GM03348 (cell line): ENCODE data around the gene MCC.

Experiments
- DNase-seq: peaks from one replicate; pipeline ENCODE4 v3.0.0; 2012; ENCODE audit warnings: low spot score

Gene MCC

DNA sequence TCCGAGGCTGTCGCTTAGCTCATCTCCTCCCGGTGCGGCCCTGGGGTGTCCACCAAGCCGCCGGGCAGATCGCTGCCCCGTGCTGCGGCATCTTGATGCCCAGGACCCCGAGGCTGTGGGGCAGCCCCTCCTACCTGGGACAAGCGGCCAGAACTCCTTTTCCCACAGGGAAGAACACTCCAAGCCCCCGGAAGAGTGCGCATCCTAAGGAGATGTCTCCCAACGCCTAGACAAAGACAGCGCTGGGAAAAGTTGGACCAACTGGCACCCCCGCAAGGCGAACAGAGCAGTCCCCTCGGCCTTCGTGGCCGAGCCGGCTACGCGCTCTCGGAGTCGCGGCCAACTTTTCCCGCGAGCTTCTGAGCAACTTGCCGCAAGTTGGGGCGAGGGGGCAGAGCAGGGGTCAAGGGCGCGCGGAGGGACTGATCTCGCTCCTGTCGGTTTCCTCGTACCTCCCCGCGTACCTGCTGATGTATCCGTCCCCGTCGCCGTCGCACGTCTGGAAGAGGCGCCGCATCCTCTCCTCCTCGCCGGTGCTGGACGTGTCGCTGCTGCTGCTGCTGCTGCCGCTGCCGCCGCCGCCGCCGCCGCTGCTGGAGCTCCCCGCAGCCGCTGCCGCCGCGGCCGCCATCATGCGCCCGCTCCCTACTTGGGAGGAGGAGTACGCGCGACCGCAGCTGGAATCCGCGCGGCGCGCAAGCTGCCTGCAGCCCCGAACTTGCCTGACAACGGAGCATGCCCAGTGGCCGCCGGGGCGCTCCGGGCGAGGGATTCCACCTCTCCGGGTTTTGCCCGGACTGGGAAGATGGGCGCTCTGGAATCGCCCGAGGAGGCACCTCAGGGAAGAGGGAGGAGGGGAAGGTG lies at the start of gene MCC:
Gene MCC (minus strand): TSS at position 673 of the 864 bp plus-strand sequence.
- peak; percentile 97 for DNase-seq

DNA sequence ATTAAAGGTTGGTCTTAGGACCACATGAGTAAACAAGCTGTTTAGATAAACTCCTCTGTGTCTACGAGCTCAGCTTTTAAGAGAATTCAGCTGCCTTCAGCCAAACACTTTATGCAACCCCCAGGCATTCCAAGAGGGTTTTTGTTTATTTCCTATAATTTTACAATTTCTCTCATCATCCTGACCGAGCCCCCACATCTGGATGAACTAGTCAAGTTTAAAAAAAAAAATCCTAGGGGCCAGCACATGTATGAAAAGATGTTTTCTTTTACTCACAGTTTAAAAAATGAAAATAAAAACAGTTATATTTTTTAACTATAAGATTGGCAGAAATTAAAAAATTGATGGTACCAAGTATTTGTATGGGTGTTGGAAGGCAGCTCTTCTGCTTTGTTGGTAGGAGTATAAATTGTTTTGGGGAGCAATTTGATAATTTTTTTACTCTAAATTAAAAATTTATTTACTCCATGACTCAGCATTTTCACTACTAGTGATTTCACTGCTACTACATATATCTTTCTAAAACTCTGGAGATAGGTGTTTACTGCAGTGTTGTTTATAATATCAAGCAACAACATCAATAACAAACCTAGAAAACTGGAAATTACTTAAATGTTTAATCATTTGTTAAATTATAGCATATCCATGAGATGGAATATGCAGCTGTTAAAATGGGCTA lies 43.4 kb upstream of the MCC start:
- DNase-seq: no peak

DNA sequence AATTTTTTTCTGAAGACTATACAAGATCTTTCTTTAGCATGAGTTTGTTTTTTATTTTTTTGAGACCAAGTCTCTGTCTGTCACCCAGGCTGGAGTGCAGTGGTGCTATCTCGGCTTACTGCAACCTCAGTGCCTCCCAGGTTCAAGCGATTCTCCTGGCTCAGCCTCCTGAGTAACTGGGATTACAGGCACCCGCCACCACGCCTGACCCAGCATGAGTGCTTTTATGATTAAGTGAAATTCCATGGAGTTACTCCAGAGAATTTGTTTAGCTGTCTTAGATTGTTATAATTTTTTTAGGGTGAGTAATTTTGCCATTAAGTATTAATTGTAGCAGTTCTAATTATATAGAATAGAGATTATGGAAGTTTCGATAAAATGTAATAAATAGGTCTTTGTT lies 39.5 kb upstream of the MCC start:
- no peak for DNase-seq

DNA sequence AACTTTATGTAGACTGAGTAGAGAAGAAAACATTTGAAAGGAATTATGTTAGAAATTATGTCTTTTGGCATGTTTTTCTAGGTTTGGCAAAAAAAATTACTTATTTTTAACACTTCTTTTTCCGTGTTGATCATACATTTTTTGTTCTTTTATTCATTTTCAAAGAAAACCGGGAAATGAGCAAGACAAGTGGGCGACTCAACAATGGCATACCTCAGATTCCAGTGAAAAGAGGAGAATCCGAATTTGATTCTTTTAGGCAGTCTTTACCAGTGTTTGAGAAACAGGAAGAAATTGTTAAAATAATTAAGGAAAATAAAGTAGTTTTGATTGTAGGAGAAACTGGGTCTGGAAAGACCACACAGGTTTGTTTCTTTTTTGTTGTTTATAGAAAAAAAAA lies 38.2 kb upstream of the MCC start:
- peak; percentile 19 for DNase-seq

DNA sequence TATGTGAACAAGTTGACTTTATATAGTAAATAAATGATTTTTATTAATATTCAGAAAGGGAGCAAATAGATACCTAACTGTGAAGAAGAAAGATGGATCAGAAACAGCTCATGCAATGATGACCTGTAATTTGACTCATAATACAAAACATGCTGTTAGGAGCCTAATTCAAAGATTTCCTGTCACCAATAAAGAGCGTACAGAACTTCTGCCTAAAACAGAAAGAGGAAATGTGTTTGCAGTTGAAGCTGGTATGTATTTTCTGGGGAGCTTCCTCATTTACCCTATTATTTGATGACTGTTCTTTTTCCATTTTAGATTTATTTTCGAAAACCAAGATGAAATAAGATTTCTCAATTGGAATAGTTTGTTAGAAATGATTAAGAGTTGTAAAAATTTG lies 36.7 kb upstream of the MCC start:
- DNase-seq: no peak

DNA sequence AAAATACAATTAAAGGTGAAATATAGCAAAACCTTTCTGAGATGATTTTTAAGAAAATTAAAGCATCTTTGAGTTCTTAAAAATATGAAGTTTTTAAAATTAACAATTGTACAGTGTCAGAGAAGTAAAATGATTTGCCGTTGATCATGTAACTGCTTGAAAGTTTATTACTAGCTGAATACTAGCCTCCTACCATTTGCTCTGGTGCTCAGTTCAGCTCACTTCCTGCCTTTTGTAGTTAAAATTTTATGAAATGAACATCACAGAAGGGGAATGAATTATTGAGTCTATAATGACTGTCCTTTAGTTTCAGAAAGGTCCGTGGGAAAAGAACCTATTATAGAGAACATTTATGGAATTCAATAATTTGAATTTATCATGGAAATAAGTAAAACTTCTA lies 34.9 kb upstream of the MCC start:
- DNase-seq: no peak

DNA sequence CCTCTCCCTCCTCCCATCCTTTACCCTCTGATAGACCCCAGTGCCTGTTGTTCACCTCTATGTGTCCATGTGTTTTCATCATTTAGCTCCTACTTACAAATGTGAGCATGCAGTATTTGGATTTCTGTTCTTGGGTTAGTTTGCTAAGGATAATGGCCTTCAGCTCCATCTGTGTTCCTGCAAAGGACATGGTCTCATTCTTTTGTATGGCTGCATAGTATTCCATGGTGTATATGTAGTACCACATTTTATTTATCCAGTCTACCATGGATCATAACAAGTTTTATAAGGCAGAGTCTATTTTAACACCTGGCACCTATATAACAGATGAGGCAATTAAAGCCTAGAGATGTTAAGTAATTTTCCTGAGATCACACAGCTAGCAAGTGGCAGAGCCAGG lies 32.6 kb upstream of the MCC start:
- DNase-seq: no peak

DNA sequence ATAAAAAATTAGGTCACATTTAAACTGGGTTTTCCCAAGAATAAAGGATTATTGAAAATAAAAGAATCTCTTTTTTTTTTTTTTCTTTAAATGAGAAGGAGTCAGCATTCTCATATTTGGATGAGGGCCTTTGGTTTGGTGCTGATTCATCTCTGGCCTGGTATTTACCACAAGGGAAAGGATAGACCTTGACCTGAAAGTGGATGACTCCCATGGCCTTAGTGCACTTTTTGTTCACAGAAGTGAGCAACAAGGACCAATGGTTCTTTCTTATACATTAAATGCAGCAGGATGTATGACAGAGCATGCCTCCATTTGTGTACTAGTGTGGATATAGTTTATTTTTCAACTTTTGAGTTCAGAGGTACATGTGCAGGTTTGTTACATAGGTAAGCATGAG lies 32.2 kb upstream of the MCC start:
- DNase-seq: peak; percentile 42

DNA sequence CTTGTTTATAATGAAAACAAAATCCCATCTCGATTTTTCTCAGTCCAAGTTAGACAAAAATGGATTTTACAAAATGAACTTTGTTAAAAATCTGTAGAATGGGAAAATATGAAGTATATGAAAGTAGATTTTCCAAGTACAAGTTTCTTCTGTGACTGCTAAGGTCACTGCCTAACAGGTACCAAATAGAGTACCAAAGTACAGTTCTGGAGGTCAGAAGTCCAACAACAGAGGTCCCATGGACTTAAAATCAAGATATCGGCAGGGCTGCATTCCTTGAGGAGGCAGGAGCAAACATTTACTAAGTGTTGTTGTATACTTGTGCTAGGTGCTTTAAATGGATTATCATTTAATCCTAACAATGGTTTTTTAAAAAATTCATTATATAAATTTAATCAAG lies 31.2 kb upstream of the MCC start:
- no peak for DNase-seq

DNA sequence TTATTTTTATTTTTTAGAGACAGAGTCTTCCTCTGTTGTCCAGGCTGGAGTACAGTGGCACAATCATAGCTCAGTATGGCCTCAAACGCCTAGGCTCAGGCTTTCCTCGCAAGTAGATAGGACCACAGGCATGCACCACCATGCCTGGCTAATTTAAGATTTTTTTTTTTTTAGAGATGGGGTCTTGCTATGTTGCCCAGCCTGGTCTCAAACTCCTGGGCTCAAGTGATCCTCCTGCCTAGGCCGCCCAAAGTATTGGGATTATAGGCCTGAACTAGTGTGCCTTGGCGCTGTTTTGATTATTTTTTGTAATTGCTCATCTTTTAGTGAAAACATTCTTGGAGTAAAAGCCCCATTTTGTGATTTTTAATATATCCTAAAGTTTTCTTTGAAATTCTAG lies 30.6 kb upstream of the MCC start:
- DNase-seq: no peak

DNA sequence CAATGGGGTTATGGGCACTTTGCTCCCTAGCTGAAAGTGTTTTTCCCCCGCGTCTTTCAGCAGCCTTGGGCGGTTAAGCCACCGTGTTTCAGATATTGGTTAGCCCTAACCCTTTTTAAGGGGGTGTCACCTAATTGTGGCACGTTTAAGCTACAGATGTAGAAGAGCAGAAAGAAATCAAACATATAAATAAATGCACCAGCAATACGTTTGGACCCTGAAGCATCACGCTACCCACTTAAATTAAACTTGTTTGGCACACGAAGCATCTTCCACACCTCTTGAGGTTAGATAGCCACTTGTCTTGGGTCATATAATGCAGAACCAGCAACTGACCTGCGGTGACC lies 26.0 kb upstream of the MCC start:
- DNase-seq: no peak

DNA sequence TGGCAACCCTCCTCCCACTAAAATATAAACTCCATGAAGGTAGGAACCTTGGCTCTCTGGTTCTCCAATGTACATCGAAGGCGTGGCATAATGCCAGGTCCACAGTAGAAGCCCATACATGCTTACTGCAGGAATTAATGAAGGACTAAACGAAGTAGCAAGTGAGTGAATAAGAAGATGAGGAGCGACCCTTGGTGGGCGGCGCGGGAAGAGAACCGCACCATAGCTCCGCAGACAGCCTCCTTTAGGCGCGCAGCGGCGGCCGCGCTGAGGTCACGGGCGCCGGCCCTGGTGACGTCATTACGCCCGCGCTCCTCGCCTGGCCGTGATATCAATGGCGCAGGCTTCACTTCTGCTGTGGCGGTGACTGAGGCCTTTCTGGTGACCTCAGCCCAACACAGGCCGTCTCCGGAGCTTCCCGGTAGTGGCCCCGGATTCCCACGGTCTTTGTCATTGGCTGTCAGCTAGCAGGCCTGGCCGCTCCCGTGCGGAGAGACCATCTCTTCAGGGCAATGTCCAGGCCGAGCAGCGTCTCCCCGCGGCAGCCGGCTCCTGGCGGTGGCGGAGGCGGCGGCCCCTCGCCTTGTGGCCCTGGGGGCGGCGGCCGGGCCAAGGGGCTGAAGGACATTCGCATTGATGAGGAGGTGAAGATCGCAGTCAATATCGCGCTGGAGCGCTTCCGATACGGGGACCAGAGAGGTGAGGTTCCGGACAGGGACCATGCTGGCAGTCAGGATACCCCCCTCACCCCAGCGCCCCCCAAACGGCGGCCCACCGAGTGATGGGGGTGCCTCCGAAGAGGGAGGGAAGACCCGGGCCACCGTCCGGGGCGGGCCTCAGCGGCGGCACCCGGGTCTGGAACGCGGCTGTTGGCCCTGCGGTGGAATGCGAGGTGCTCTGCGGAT lies 25.4 kb upstream of the MCC start, which contains the start of gene YTHDC2:
Gene YTHDC2 (plus strand): TSS at position 311 of the 905 bp plus-strand sequence. CDS start 202 bp downstream, at position 513.
- DNase-seq: peak; percentile 92

DNA sequence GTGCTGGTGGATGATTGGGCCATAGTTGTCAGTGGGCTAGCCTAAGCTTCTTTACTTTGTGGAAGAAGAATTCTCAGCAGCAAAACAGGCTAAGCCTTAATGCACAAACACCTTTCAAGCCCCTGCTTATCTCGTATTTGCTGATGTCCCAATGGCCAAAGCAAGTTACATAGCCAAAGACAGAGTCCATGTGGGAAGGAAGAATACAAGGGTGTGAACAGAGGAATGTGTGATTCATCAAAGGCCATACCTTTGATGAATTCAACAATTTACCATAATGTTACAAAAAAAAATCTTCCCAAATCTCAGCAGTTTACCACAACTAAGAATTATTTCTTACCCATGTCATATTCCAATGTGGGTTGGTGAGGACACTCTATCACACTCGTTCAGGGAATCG lies 24.1 kb upstream of the MCC start:
- DNase-seq: no peak

DNA sequence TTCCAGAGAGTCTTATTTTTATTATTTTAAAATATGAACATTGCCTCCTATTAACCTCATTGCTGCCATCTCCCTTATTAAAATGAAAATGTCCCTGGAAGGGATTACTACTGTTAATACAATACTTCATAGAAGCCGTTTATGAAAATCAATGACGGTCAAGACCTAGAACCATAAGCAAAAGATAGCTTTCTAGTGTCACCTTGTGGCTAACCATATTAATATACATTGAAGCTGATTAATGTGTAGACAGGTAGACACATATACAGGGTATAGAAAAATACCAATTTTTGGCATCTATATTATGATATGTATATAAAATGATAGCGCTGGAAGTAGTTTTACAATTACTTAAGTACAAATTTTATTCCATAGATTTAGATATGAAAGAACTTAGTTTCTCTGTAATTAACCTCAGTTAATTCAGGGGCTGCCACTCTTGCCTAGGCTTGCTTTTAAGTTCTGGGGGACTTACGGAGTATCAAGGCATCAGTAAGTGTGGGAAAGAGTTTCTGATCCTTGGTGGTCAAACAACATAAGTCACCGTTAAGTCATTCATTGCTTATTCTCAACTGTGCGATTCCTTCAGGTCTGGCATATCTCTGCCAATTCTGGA lies 22.7 kb upstream of the MCC start:
- peak; percentile 38 for DNase-seq

DNA sequence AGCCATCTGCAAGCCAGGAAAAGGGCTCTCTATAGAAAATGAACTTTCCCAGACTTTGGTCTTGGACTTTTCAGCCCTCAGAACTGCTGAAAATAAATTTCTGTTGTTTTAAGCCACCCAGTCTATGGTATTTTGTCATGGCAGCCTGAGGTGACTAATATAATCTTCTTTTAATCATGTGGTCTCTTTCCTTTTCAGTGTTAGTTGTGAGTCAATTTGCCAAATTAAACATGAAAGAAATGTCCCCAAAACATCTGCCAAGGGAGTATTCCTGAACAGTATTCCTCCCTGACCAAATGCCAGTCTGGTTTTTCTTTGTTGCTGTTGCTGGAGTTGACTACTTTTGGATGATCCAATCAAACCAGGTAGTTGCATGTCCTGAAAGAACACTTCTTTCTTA lies 20.5 kb upstream of the MCC start:
- DNase-seq: no peak

DNA sequence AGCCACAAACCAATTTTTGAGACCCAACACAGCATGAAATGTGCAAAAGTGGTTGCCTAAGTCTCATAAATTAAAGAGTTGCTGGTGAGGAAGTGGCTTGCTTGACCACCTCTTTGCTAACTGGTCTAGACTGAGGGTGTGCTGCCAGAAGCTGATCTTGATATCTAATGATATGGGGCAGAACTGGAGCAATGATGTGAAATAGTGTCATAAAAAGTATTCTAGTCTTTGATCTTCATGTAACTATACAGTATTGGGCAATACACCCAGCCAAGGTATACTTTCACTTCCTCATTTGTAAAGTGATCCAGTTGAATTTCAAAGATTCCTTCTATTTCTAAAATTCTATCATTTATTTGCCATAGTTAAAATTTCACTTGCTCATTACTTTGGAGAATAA lies 19.3 kb upstream of the MCC start:
- no peak for DNase-seq

DNA sequence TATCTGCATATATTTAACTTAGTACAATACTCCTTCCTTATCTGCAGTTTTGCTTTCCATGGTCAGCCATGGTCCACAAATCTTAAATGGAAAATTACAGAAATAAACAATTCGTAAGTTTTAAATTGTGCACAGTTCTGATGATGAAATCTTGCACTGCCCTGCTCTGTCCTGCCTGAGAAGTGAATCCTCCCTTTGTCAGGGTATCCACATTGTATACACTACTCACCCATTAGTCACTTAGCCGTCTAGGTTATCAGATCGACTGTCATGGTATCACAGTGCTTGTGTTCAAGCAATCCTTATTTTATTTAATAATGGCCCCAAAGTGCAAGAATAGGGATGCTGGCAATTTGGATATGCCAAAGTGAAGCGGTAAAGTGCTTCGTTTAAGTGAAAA lies 16.9 kb upstream of the MCC start:
- DNase-seq: no peak

DNA sequence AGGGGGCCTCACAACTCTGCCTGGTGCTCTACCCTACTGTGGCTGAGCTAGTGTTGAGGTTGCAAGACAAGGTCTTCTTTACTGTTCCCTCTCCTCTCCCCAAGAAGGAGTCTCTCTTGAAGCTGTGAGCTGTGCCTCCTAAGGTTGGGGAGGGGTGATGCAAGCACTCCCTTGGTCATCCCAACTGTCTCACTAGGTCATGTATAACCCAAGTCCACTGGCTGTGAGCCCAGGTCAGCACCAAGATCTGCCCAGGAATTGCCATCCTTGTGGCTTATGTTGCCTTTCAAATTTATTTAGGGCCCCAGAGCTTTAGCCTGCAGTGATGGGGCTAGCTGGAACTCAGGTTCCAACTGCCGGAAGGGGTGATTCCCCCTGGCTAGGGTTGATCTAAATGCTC lies 14.9 kb upstream of the MCC start:
- no peak for DNase-seq

DNA sequence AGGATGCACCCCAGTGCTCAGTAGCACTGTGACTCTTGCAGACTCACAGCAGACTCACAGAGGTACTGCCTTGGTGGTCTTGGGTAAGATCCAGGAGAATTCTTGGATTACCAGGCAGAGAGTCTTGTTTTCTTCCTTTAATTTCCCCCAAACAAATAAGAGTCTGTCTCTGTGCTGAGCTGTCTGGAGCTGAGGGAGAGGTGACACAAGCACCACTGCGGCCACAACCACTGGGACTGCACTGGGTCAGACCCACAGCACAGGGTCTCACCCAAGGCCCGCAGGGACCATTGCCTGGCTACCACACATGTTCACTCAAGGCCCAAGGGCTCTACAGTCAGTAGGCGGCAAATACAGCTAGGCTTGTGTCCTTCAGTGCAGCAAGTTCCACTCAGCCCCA lies 13.8 kb upstream of the MCC start:
- no peak for DNase-seq

DNA sequence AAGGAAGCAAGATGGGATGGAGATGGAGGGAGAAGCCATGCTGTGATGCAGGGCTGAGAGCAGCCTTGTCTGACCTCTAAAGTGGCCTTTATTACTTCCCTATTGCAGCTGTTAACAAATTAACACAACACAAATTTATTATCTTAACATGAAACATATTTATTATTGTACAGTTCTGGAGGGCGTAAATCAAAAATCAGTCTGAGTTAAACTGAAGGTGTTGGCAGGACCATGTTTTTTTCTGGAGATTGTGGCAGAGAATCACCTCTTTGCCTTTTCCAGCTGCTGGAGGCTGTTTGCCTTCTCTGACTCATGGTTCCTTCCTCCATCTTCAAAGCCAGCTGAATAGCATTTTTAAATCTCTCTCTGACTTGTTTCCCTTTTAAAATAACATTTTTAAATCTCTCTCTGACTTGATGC lies 7.2 kb upstream of the MCC start:
- no peak for DNase-seq

DNA sequence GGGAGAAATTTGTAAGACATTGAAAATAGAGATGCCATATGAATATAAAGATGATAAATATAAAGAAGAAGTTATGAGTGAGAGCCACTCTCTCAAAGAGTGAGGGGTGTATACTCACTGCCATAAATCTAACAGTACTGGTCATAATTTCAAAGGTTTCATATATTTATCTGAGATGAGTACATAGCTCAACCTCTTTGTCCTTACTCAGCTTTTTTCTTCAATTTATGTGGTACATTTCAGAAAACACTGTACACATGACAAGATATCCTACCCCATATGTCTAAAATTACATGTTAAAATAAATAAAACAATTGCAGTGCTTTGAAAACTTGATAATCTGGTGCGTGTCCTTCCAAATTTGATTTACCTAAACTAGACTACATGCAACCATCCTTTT lies 5.2 kb upstream of the MCC start:
- DNase-seq: no peak

DNA sequence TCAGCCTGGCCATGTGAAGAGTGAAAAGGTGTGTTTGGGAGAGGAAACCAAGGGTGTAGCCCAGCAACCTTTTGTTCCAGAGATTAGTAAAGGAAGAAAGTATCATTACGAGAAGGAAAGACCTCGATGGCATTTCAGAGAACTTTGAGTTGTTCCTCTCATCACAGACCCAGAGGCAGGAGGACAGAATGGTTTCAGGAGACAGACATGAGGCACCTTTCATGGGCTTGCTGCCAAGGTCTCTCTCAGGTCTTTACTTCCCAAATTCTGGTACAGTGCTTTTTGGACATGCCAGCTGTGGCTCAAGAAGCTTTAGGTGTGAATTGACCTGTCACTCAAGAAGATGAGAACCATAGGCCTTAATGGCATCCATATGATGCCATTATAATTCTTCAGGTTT lies 2.8 kb upstream of the MCC start:
- DNase-seq: no peak
